HG03460 (cell line): ENCODE measurements around the gene RAB34.

ENCODE experiments used
- ATAC-seq: cut with Tn5 transposase; IDR thresholded peaks from one replicate; pipeline ENCODE4 v1.9.1; 2021; ENCODE audit not compliant: unreplicated experiment

RAB34 gene

DNA sequence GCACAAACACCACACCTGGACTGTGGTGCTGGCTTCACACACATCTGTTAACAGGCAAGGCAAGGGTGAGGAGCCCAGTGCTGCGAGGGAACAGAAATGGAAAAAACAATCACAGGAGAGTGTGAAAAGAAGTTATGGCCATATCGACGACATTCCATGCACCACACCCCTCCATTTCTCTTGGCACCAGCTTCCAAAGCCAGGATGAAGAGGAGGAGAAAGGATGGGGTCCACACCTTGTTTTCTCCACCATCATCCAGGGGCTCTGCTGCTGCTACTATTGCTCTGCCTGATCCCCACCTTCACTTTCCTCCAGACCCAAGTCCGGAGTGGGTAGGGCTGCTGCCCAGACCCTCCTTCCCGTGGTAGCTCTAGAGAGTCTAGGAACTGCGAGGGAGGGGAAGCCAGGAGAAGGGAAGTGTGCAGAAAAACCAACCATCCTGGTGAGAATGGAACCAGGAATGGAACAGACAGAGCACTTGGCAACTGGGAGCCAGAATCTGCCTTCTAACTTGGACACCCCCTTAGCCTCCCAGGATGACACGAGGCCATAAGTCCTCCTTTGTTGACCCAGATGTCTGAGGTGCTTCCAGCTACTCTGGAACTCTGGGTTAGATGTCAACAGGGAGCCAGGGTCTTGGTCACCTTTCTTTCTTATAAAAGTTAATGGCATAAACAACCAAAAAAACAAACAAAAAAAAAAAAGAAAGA, 4.8 kb downstream of the RAB34 start:
- ATAC-seq: no peak

DNA sequence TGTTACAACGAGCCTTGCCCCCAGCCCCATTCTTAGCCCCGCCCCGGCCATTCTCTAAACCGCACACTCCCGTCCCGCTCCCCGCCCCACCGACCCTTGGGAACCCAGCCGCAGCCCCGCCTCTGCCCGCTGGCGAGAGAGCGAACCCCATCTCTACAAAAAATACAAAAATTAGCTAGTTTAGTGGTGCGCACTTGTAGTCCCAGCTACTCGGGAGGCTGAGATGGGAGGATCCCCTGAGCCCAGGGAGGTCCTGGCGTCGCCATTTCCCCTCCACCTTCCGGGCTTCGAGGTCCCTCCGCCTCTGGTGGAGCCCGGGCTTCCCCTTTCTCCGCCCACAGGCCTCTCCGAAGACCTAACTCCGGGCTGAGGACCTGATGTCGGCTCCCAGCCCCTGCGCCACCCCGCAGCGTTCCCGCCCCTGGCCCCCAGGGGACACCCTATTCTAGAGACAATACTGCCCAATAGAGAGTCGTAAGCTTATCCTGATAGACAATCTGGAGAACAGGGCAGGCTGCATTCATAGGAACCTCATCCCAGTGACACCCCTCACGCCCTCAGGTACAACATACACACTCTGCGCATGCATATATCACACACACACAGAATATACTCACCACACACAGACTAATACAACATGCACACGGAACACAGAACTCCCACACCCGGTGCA, 5.5 kb downstream of the RAB34 start:
- peak; percentile 25 for ATAC-seq

DNA sequence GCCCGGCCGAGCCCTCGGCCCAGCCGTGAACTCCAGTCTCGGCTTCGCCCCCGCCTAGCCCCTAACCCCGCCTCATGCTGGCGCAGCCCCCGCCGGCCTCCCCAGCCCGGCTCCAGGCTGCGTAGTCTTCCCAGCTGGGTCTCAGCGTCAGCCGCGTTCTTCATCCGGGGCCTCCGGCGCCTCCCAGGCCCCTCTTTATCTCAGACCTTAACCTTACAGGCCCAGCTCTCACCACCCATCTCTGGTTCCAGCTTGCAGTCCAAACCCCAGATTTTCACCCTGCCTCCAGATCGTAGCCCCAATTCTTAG, 6.0 kb downstream of the RAB34 start, which contains the start of gene PROCA1:
Gene PROCA1, minus strand, starts transcription at position 166 of the 309 bp plus-strand sequence. CDS start 228 bp downstream, outside the sequence.
- ATAC-seq: peak; percentile 8

DNA sequence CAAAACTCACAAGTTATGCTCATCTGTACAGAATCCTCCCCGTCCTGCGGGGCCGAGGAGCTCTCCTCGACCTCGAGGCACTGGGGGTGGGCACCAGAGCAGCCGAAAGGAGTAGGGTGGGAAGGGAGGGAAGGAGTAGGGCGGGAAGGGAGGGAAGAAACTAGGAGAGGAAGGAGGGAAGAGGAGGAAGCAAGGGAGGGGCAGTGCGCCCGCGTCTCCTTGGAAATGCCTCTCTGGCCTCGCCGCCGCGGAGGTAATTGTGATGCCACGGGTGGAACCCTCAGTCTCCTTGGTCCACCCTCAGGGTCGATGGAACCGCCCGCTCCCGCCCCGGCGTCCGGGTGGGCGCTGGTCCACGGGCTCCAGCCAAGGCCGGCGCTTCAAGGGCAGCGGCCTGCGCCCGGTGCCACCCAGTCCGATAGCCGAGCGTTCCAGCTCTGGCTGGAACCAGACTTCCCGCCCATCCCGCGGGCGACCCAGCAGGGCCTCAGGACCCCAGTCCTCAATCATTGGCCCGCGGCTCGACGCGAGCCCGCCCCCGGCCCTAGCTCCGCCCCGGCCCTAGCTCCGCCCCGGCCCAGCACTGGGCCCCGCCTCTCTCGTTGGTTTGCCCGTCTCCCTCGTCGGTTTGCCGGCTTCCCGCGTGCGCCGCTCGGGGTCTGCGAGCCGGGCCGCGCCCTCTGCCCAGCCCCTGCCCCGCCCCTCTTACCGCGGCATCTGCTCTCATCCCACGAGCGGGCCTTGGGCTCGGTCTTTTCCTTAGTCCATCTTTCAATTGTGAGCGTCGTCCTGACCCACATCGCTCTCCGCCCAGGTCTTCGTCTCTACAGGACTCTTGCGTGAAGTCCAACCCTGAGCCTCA, 6.6 kb downstream of the RAB34 start:
- peak; percentile 80 for ATAC-seq

DNA sequence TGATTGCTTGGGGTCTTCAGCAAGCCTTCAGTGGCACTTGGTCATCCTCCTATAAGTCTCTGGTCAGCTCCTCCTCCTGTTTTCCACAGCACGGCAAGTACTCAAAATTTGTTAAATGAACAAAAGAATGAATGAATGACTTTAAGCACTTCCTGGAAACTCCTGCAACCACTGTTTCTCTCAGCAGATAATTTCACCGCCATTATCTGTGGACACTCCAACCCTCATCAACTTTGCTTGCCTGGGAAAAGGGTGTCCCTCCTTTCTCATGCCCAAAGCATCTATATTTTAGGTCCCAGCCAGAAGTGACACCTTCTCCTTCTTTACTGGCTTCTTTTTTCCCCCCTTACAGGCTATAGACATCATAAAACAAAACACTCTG, 10.3 kb downstream of the RAB34 start:
- ATAC-seq: no peak

DNA sequence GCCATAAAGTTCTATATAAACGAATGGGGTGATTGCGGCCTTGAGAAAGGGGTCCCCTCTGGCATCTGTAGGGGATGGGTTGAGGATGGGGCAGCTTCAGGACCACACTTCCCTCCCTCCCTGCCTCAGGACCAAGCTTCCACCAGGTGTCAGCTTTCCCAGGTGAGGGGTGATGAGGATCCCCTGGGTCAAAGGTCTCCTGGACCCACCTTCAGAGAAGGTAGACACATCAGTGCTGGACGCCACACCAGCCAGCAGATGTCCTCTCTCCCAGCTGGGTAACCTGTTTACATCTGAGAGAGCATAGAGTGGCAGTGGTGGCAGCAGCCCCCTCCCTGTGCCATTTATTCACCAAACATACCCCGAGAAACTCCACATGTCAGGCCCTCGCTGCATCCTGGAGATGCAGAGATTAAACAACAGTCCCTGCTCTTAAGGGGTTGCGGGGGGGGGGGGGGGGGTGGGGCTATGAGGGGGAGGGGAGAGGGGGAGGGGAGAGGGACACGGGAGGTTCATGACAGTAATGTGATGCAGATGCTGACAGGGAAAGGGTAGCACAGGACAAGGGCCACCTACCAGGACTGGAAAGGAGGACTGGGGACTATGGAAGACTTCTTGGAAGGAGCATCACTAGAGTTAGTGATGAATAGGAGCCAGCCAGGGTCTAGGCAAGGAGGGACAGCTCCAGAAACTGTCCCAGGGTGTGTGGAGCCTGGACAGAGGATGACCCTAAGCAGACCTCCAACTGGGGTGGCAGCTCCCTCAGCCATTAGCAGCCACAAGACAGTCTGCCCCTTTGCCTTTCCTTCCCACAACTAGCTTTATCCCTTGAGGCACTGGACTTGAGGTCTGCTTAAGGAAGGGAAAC, 11.0 kb downstream of the RAB34 start:
- ATAC-seq: no peak

DNA sequence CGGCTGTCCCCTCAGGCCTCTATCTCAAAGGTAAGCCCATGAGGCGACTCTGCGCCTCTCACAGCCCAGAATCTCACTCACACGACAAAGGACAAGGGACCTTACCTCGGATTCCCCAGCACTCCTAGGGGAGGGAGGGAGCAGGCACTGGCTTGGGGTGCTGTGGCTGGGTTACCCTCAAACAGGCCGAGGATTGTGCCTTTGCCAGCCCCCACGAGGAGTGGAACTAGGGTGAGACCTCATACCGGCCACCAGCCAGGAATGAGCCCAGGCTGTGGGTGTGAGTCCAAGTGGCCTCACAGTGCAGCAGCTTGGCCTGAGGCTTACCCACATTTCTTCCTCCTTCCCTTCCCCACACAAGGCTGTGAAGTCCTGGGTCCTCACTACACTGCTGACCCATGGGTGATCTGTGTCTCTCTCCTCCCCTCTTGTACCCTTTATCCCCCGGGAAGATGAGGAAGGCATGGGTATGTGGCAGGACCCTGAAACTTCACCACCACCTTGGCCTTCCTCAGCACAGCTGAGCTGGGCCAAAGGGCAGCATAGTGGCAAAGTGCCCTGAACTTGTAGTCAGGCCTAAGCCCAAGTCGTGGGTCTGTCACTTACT, 11.8 kb downstream of the RAB34 start:
- ATAC-seq: no peak

DNA sequence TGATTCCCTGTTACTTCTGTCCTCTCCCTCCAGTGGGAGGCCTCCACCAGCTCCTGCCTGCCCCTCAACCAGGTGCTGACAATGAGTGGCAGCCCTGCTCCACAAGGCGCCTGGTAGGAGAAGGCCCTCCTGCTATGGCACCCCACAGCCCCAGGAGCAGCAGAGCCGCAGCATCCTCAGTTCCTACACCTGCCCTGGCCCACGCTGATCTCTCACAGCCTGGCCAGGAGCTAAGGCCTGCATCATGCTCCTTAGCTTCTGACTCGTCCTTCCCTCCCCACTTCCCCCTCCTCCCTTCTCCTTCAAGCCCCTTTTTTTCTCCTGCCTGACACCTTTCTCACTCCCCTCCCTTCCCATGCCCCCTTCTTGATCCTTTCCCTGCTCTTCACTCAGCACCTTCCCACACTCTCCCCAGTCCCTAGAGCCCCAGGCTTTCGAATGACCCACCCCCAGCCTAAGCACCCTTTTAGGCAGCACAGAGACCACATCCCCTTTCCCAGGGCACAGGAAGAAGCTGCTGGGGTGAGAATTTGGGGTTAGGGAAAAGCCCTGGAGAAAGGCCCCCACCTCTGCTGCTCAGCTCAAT, 12.5 kb downstream of the RAB34 start:
- no peak for ATAC-seq

DNA sequence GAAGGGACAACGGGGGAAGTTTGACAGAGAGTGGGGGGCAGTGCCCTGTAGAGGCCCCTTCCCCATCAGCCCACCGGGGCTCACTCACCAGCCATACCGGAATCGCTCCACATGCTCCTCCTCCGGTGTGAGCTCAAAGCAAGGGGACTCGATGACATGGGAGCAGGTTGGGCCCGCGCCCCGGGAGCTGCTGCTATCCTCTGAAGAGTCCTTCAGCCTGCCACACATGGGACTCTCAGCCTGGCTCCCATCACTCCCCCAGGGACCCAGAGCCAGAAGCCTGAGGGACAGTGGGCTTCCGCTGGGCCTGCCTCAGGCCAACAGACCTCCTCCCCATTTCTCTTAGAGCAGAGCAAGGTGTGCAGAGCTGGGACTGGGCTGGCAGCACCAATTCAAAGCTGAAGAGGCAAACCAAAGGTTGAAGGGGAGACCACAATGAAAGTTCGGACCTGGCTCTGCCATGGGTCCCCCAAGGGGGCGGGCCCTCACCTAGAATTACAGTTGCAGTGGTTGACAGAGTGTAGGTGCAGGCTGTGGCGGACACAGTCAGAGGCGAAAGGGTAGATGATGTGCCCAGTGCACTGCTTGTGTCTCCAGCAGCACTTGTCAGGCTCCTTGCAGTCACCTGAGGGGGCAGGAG, 13.3 kb downstream of the RAB34 start:
- no peak for ATAC-seq

DNA sequence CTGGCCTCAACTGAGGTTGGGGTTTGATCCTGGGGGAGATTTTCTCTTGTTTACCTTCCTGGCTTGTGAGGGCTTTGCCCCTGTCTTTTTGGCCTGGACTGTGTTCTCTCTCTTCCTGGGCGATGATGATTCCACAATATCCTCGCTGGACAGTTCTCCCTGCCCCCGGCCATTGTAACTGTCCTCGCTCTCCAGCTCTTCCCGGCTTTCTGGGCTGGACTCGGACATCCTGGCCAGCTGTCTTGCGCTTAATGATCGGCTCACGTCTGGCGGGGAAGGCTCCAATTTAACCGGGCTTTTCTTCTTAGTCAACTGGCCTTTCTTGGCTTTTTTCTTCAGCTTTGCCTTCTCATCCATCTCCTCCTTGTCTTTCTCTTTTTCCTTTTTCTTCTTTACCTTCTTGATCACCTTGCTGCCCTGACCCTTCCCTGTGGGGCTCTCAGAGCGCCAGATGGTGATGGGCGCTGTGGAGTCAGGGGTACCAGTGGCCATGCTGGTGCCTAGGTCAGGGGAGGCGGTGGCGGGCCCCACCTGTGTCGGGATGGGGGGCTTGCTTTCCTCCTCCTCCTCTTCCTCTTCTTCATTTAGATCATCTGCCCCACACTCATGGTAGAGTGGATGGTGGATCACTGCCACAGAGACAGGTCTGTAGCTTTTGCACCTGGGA, 14.0 kb downstream of the RAB34 start:
- no peak for ATAC-seq

DNA sequence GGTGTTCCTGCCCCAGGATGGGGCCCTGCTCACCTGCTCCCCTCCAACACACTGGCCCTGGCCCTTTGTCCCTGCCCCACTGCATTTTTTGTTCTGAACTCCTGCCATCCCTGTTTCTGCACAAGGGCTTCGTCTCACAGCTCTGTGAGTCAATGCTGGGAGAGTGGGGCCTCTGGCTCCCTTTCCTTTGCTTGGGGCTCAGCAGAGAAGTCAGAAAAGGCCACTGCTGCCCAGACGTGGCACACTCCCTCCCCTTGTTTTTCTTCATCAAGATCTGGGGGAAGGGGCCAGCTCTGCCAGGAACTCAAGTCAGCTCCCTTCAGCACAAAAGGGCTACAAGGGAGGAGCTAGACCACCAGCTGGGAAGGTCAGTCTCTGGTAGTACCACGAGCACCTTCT, 14.9 kb downstream of the RAB34 start:
- ATAC-seq: no peak

DNA sequence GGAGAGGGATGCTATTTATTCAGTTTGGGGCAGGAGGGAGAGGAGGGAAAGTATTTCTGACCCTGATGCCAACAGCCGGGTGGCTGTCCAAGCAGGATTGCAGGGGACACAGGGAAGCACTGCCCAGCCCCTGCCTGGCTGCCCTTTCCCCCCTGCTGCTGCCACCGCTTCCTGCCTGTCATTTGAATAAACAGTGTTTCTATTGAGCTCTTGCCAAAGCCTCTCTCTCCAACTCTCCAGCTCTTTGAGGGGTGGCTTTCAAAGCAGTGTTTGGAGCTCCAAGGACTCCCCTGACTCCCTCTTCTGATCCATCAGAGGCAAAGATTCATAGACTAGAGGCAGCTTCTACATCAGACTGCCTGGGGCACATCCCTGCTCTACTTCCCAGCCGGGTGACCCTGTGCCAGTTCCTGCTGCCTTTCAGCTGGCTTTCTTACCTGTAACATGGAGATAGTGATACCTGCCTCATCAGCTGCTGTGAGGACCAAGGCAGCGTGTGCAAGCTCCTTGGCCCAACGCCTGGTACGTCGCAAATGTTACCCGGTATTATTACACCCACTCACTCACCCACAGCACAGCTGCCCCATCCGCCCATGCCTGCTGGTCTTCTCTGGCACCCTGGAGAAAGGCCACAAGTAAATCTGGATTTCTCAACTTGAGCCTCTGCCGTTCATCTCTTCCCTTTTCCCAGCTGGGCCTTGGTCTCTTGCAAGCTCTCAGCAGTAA, 15.5 kb downstream of the RAB34 start:
- no peak for ATAC-seq

DNA sequence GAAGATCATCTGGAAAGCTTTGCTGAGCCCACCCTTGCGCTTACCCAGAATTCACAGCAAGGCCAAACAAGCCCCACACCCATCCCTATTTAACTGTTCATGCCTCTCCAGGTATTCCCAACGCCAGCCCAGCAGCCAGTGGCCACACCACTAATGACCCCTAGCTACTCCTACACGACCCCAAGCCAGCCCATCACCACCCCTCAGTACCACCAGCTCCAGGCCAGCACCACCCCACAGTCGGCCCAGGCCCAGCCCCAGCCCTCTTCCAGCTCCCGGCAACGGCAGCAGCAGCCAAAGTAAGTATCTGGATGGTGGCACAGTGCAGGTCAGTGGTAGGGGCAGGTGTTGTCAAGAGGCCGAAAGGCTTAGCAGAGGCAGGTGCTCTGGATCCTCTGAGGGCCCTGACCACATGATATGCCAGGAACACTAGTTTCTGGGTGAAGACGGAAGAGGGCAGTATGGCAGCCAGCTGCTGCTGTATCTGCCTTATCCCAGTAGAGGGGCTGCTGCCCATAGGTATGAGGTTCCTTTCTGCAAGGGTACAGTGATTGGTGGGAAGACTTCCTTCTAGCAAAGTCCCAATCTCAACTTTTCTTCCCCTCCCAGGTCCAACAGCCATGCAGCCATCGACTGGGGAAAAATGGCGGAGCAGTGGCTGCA, 16.7 kb downstream of the RAB34 start:
- no peak for ATAC-seq

DNA sequence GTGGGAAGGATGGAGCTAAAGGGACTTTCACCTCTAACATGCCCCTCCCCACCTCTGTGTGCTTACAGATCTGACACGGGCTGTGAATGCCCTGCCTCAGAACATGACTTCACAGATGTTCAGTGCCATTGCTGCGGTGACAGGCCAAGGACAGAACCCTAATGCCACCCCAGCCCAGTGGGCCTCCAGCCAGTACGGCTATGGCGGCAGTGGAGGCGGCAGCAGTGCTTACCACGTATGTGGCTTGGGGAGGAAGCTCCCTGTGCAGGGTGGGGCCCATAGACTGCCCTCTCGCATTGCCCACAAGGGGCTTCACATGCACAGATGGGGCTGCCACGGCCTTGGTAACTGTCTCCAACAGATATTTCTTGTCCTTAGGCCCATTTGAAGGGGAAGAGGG, 17.4 kb downstream of the RAB34 start:
- ATAC-seq: no peak

DNA sequence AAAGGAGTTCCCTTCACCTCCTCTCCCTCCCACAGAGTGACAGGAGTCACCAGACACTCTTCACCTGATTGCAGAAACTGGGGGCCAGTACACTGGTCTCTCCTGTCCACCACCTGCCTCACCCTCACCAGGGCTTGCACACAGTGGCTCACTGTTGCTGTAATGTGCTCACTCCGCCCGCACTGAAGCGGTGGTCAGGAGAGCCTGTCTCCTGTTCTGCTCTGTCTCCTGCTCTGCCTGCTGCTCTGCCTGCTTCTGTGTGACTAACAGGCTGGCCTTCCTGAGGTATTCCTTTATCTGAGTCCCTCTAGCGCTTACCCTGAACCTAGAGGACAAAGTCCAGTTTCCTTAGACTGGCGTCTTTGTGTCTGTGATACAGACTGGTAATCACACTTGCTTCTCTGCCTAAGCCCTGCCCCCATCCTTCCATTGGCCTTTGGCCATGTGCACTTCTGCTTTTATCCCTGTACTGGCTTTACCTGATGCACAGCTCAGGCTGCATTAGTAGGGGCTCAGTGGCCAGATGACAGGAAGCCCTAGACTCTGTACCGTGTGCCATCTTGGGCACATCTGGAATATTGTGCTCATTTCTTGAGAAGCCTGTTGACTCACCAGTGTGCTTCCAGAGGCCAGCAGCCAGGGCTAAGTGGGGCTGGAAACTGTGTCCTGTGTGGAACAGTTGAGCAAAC, 19.3 kb downstream of the RAB34 start:
- ATAC-seq: no peak

DNA sequence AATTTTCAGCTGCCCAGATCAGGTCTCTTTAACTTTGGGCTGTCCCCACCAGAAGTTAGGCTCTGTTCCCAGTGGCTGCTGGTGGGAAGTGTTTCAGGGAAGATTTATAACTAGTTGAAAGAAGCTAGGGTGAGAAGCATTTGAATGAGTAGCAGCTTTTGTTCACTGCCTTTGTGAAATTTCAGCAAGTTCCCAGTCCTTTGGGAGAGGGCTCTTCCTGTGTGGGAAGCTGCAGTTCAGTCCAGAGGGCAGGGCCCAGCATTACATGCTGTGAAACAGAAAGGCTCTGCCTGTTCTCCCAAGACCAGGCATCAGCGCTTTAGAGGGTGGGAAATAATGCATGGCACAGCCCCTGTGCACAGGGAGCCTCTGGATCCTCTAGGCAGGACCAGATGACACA, 23.8 kb downstream of the RAB34 start:
- ATAC-seq: no peak

DNA sequence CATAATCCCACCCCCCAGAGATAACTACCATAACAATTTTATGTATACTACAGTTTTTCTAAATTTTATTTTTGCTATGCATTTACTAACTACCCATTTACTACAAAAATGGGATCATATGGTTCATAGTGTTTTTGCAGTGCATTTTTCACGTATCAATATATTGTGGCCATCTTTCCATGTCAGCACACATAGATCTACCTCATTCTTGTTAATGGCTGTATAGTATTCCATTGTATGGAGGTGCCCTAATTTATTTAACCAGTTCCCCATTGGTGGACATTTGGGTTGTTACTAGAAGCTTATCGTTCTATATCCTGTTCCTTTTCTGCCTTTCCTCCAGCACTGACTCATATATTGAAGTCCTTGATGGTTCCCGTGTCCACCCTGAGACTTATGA, 28.7 kb downstream of the RAB34 start:
- ATAC-seq: no peak
